ENCODE results near the gene LHFPL3.

- TF ChIP-seq E2F5 (CRISPR knock-in tag; IDR thresholded peaks at IDR 0.05) (no peak), RORB (CRISPR knock-in tag; IDR thresholded peaks at IDR 0.05) (no peak), FOXP1 (CRISPR knock-in tag; IDR thresholded peaks at IDR 0.05; ENCODE audit: borderline replicate concordance) (no peak), CTCF (IDR thresholded peaks at IDR 0.05) (no peak), AR (CRISPR knock-in tag; IDR thresholded peaks at IDR 0.05) (no peak), PRDM15 (CRISPR knock-in tag; IDR thresholded peaks at IDR 0.05) (no peak), TEAD1 (CRISPR knock-in tag; IDR thresholded peaks at IDR 0.05) (no peak)
These were observed 333.2 kb downstream of the LHFPL3 start for GRCh38 chr7:104661575-104661974.

Measured in WTC11 (cell line).